ENCODE measurements around the gene IER3. TPM values are rescaled to one million over a fixed set of nuclear protein-coding genes. Genes with fewer than 3 reads are reported as not detected.

IER3 gene
- total RNA-seq, 1 experiment from 2014 or later = 82.4 TPM

DNA sequence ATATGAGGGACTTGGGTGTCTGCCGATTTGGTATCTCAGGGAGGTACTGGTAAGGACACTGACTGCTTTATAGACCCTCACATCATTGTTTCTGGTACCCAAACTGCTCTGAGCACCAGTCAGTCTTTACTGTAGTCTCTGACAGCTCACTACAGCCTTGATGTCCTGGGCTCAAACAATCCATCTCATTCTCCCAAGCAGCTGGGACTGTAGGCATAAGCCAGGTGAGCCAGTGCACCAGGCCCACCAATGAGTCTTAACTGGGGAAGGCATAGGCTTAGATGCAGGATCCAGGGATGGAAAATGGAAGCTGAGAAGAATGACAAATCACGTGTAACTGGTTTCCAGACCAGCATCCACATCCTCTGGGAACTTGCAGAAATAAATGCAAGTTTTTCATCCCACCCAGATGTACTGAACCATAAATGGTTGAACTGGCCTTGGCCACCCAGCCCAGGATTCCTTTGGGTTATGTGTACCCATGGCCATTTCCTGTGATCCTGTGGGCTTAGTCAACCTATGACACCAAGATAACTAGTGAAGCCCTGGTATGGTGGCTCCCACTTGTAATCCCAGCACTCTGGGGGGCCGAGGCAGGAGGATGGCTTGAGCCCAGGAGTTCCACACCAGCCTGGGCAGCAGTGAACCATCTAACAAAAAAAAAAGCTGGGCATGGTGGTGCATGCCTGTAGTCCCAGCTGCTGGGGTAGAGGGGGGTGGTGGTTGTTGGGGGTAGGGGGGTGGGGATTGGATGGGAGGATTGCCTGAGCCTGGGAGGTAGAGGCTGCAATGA lies 18.4 kb downstream of the IER3 start:
- ATAC-seq (peak; percentile 45), DNase-seq (ENCODE audit: low spot score) (no peak)
- CTCF ChIA-PET = interaction anchor here (1.9 kb wide), 1 partner anchor 47 kb away, joined by 7 read pairs; no protein-coding TSS in a partner anchor
- no peaks in the 10 kb centered on the region for H3K9me3 Mint-ChIP-seq
- H3K4me3 Mint-ChIP-seq = no peak overlapping the region
- no peaks in the 10 kb centered on the region for H3K27me3 Mint-ChIP-seq (ENCODE audit: low read depth)
- peaks cover 32% of the 10 kb centered on the region for H3K4me1 Mint-ChIP-seq
- peak overlapping the region; percentile 92 for H3K27ac Mint-ChIP-seq
- peaks cover 64% of the 10 kb centered on the region for H3K36me3 Mint-ChIP-seq
- POLR2A ChIA-PET = interaction anchor here (1.6 kb wide), 1 partner anchor 9 kb away, joined by 8 read pairs; the partner anchor contains the start of gene MDC1
- TF ChIP-seq, protein P1, sequence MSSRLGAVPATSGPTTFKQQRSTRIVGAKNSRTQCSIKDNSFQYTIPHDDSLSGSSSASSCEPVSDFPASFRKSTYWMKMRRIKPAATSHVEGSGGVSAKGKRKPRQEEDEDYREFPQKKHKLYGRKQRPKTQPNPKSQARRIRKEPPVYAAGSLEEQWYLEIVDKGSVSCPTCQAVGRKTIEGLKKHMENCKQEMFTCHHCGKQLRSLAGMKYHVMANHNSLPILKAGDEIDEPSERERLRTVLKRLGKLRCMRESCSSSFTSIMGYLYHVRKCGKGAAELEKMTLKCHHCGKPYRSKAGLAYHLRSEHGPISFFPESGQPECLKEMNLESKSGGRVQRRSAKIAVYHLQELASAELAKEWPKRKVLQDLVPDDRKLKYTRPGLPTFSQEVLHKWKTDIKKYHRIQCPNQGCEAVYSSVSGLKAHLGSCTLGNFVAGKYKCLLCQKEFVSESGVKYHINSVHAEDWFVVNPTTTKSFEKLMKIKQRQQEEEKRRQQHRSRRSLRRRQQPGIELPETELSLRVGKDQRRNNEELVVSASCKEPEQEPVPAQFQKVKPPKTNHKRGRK (CRISPR knock-in tag; IDR thresholded peaks at IDR 0.05; ENCODE audit: borderline replicate concordance) = no peak
- TF ChIP-seq, protein P2, sequence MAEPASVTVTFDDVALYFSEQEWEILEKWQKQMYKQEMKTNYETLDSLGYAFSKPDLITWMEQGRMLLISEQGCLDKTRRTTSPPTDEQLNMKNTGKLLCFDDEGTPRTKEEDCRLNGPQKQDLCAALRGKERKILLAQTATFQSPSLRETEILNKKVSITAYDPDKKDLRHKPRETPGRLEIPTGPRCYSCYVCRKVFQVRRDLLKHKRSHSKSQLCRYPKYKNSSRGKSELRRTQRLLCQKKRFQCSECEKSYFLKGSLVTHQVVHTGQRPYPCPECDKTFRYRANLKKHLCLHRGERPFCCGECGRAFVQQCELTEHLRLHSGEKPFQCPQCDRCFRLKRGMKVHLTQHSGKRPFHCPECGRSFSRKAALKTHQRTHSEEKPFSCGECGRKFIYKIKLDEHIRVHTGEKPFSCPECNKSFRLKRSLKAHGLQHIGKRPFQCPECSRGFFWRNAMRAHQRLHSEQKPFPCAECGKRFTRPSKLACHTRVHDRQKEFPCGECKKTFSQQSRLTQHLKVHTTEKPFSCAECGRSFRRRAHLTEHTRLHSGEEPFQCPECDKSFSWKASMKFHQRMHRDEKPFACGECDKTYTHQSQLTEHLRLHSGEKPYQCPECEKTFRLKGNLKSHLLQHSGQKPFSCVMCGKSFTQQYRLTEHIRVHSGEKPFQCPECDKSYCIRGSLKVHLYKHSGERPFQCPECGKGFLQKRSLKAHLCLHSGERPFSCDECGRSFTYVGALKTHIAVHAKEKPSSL (CRISPR knock-in tag; conservative IDR thresholded peaks at IDR 0.05) = peak; percentile 93
- TF ChIP-seq, protein P3, sequence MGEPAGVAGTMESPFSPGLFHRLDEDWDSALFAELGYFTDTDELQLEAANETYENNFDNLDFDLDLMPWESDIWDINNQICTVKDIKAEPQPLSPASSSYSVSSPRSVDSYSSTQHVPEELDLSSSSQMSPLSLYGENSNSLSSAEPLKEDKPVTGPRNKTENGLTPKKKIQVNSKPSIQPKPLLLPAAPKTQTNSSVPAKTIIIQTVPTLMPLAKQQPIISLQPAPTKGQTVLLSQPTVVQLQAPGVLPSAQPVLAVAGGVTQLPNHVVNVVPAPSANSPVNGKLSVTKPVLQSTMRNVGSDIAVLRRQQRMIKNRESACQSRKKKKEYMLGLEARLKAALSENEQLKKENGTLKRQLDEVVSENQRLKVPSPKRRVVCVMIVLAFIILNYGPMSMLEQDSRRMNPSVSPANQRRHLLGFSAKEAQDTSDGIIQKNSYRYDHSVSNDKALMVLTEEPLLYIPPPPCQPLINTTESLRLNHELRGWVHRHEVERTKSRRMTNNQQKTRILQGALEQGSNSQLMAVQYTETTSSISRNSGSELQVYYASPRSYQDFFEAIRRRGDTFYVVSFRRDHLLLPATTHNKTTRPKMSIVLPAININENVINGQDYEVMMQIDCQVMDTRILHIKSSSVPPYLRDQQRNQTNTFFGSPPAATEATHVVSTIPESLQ (CRISPR knock-in tag; IDR thresholded peaks at IDR 0.05) = no peak
- TF ChIP-seq NR2C2 (CRISPR knock-in tag; IDR thresholded peaks at IDR 0.05) = no peak
- TF ChIP-seq, protein P4, sequence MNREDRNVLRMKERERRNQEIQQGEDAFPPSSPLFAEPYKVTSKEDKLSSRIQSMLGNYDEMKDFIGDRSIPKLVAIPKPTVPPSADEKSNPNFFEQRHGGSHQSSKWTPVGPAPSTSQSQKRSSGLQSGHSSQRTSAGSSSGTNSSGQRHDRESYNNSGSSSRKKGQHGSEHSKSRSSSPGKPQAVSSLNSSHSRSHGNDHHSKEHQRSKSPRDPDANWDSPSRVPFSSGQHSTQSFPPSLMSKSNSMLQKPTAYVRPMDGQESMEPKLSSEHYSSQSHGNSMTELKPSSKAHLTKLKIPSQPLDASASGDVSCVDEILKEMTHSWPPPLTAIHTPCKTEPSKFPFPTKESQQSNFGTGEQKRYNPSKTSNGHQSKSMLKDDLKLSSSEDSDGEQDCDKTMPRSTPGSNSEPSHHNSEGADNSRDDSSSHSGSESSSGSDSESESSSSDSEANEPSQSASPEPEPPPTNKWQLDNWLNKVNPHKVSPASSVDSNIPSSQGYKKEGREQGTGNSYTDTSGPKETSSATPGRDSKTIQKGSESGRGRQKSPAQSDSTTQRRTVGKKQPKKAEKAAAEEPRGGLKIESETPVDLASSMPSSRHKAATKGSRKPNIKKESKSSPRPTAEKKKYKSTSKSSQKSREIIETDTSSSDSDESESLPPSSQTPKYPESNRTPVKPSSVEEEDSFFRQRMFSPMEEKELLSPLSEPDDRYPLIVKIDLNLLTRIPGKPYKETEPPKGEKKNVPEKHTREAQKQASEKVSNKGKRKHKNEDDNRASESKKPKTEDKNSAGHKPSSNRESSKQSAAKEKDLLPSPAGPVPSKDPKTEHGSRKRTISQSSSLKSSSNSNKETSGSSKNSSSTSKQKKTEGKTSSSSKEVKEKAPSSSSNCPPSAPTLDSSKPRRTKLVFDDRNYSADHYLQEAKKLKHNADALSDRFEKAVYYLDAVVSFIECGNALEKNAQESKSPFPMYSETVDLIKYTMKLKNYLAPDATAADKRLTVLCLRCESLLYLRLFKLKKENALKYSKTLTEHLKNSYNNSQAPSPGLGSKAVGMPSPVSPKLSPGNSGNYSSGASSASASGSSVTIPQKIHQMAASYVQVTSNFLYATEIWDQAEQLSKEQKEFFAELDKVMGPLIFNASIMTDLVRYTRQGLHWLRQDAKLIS (CRISPR knock-in tag; IDR thresholded peaks at IDR 0.05; ENCODE audit: borderline replicate concordance) = 0 out of 2 replicates have a peak, but pooled peaks have one; percentile 67
- no peak for TF ChIP-seq ZNF219 (CRISPR knock-in tag; IDR thresholded peaks at IDR 0.05; ENCODE audit: borderline replicate concordance)
- TF ChIP-seq, protein P5, sequence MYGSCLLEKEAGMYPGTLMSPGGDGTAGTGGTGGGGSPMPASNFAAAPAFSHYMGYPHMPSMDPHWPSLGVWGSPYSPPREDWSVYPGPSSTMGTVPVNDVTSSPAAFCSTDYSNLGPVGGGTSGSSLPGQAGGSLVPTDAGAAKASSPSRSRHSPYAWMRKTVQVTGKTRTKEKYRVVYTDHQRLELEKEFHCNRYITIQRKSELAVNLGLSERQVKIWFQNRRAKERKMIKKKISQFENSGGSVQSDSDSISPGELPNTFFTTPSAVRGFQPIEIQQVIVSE (CRISPR knock-in tag; IDR thresholded peaks at IDR 0.05; ENCODE audit: borderline replicate concordance) = peak; percentile 72; the same call in 1 of the 2 replicates
- TF ChIP-seq, protein P6, sequence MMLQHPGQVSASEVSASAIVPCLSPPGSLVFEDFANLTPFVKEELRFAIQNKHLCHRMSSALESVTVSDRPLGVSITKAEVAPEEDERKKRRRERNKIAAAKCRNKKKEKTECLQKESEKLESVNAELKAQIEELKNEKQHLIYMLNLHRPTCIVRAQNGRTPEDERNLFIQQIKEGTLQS (CRISPR knock-in tag; conservative IDR thresholded peaks at IDR 0.05) = no peak
- TF ChIP-seq, protein P7, sequence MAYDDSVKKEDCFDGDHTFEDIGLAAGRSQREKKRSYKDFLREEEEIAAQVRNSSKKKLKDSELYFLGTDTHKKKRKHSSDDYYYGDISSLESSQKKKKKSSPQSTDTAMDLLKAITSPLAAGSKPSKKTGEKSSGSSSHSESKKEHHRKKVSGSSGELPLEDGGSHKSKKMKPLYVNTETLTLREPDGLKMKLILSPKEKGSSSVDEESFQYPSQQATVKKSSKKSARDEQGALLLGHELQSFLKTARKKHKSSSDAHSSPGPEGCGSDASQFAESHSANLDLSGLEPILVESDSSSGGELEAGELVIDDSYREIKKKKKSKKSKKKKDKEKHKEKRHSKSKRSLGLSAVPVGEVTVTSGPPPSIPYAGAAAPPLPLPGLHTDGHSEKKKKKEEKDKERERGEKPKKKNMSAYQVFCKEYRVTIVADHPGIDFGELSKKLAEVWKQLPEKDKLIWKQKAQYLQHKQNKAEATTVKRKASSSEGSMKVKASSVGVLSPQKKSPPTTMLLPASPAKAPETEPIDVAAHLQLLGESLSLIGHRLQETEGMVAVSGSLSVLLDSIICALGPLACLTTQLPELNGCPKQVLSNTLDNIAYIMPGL (CRISPR knock-in tag; IDR thresholded peaks at IDR 0.05) = no peak
- no peak for TF ChIP-seq TCF7 (CRISPR knock-in tag; IDR thresholded peaks at IDR 0.05; ENCODE audit: low read depth)
- TF ChIP-seq, protein P8, sequence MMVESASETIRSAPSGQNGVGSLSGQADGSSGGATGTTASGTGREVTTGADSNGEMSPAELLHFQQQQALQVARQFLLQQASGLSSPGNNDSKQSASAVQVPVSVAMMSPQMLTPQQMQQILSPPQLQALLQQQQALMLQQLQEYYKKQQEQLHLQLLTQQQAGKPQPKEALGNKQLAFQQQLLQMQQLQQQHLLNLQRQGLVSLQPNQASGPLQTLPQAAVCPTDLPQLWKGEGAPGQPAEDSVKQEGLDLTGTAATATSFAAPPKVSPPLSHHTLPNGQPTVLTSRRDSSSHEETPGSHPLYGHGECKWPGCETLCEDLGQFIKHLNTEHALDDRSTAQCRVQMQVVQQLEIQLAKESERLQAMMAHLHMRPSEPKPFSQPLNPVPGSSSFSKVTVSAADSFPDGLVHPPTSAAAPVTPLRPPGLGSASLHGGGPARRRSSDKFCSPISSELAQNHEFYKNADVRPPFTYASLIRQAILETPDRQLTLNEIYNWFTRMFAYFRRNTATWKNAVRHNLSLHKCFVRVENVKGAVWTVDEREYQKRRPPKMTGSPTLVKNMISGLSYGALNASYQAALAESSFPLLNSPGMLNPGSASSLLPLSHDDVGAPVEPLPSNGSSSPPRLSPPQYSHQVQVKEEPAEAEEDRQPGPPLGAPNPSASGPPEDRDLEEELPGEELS (CRISPR knock-in tag; IDR thresholded peaks at IDR 0.05) = no peak
- TF ChIP-seq, protein P9, sequence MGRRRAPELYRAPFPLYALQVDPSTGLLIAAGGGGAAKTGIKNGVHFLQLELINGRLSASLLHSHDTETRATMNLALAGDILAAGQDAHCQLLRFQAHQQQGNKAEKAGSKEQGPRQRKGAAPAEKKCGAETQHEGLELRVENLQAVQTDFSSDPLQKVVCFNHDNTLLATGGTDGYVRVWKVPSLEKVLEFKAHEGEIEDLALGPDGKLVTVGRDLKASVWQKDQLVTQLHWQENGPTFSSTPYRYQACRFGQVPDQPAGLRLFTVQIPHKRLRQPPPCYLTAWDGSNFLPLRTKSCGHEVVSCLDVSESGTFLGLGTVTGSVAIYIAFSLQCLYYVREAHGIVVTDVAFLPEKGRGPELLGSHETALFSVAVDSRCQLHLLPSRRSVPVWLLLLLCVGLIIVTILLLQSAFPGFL (CRISPR knock-in tag; IDR thresholded peaks at IDR 0.05; ENCODE audit: borderline replicate concordance) = no peak; the same call in 1 of the 2 replicates
- TF ChIP-seq, protein P10, sequence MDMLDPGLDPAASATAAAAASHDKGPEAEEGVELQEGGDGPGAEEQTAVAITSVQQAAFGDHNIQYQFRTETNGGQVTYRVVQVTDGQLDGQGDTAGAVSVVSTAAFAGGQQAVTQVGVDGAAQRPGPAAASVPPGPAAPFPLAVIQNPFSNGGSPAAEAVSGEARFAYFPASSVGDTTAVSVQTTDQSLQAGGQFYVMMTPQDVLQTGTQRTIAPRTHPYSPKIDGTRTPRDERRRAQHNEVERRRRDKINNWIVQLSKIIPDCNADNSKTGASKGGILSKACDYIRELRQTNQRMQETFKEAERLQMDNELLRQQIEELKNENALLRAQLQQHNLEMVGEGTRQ (CRISPR knock-in tag; IDR thresholded peaks at IDR 0.05) = peak; percentile 28; the same call in 1 of the 2 replicates
- TF ChIP-seq, protein P11, sequence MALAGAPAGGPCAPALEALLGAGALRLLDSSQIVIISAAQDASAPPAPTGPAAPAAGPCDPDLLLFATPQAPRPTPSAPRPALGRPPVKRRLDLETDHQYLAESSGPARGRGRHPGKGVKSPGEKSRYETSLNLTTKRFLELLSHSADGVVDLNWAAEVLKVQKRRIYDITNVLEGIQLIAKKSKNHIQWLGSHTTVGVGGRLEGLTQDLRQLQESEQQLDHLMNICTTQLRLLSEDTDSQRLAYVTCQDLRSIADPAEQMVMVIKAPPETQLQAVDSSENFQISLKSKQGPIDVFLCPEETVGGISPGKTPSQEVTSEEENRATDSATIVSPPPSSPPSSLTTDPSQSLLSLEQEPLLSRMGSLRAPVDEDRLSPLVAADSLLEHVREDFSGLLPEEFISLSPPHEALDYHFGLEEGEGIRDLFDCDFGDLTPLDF (CRISPR knock-in tag; IDR thresholded peaks at IDR 0.05) = no peak
- 0 out of 2 replicates have a peak, but pooled peaks have one; percentile 64 for TF ChIP-seq JUN (CRISPR knock-in tag; IDR thresholded peaks at IDR 0.05)

All from WTC11 (cell line).